IPS DF 19.7 (cell line): ENCODE data around the gene SGPL1.

Source experiments
- DNase-seq: peaks from one replicate; pipeline ENCODE4 v3.0.0-alpha.2; 2013; ENCODE audit warnings: low read depth, low spot score

SGPL1 gene

DNA sequence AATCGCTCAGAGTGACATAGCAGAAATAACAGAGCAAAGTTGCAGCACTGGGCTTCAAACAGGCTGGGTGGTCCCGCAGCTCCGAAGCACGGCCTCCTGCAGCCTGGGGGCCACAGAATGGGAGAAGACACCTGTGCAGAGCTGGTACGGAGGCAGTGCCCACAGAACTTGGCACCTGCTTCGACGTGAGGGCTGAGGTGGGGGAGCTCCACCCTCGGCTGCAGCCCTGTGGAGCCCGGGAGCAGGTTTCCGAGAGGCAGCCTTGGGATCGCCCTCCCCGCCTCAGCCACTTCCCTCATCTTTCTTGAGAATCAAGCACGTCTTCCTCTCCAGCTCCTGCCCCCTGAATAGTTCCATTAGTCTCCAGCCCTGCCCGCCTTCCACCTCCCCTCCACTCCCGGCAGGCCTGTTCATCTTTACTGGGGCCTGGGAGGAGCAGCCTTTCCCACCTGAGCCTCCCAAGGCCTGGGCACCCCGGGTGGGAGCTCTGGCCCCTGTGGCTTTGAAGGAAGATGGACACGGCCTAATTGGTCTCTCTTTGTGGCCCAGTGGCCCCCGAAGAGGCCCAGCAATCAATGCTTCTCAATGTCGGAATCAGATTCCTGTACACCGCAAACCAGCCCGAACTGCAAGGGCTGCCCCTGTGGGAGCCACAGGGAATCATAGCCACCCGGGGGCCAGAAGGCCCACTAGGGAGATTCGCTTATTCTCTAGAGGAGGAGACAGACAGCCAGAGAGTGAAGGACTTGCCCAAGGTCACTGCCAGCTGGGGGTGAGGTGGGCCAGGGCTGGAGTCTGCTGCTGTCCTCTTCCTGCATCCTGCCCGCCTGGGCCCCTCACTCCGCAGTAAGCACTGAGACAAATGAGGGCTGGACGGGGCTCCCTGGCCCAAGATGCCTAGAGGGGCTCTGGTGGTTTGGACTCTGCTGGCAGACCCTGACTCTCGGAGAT, 89.6 kb downstream of the SGPL1 start:
- no peak for DNase-seq

- DNase-seq: no peak
These were observed 90.5 kb downstream of the SGPL1 start for GRCh38 chr10:70906031-70906783.

GRCh38 chr10:70906953-70907636, 91.3 kb downstream of the SGPL1 start:
- no peak for DNase-seq

DNA sequence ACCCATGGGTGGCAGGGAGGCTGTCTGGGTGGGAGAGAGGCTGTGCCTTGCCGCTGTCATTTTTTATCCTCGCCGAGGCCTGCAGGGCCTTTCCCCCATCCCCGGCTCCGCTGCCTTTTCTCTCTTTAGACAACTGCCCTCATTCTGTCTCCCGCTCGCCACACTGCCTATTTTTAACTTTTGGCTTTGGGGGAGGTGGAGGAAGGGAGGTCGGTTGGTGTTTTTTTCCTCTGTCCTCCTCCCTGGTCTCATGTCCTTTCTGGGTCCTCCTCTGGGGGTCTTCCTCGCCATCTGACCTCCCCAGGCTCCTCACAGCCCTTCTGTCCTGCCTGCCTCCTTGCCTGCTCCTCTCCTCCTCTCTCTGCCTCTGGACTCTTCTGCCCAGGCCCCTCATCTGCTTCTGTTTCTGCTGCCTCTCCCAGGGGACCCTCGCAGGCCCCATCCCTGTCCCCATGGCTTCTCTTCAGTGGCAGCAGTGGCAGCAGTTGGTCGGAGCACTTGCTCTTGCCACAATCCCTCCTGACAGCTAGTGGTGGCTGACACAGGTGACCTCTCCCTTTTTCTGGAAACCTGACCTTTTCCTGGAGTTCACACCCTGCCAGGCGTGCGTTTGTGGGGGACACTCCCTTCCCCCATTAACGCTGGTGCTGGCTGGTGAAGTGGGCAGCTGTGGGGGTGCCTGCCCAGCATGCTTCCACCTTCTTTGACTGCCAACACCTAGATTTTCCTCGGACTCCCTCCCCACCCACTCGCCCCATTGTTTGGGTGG, 92.1 kb downstream of the SGPL1 start:
- DNase-seq: no peak

DNA sequence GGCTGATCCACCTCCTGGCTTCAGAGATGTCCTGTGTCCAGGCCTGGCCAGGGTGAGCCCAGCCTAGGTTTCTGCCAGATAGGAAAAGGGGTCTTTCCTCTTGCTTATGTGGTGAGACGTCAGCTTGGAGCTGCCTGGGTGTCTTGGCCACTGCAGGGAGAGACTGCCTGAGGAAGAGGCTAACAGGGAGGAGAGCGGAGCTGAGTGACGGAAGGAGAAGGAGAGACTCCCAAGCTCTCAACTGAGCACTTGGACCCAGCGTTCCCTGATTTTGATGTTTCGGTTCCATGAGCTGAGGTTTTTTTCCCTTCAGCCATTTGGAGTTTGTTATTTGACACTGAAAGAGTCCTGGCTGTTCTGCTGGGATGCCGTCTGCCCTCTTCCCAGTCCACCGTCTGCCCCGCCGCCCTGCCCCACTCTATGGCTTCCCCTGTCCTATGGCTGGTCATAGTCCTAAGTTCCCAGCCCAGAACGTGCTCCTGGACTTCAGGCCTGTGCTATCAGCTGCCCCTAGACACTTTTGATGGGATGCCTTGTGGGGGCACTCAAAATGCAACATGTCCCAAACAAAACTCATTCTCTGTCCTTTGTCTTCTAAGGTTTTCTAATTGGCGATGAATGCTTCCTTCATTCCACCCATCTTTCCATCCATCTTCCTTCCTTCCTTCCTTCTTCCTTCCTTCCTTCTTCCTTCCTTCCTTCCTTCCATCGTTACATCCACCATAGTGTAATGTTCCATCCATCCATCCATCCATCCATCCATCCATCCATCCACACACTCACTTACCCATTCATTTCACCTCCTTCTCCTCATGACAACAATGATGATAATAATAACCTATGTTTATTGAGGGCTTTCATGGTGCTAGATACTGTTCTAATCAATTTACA, 92.9 kb downstream of the SGPL1 start:
- DNase-seq: no peak

DNA sequence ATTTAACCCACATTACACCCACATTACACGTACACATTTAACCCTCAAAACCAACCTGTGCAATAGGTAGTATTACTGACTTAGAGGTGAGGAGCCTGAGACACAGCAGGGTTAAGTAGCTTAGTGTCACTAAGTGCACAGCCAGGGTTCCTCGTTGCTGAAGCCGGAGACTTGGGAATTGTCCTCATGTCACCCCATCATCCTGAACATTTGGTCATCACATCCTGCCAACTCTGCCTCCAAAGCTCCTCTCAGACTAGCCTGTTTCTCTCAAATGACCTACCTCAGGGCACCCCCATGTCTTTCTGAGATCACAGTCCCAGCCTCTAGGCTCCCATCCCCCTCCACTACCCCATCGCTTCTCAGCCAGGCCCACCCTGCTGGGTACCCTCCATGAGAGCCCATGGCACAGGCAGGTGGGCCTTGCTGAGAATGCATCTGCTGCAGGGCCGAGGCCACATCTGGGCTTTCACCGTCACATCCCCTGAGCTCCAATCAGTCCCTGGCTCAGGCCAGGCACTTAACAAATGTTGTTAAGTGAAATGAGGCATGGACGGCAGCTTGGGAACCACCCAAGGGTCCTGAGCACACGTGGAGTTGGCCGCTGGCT, 93.7 kb downstream of the SGPL1 start:
- DNase-seq: no peak

DNA sequence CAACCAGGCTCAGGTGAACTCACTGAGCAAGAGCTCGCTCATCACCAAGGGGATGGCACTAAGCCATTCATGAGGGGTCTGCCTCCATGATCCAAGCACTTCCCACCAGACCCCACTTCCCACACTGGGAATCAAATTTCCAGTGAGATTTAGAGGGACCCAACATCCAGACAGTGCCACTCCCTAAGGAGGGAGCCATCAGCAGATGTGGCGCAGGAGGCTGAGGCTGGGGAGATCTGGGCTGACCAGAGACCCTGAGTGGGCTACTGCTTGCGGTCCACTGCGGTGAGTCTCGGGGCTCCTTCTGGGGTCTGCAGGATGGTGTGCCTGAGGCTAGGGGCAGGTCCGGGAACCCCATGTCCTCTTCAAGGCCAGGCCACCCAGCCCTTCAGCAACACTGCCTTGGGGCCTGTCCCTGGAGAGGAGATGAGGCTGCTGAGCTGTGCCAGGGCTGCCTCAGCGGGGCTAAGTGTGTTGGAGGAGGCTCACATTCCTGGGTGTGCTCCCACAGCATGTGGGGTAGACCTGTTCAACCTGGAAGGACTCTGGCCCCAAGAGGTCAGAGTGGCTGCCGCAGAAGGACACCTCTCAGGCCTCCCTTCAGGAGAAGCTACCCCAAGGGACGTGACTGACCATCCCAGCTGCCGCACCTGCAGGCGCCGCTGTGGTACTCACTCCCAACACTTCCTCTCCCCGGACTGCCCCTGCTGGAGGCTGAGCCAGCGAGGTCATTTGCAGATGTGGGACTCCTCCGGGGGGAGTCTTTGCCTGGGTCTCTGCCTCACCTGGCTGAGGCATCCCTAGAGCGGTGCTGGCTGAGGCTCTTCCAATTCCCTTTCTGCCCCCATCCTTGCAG, 95.0 kb downstream of the SGPL1 start:
- no peak for DNase-seq

DNA sequence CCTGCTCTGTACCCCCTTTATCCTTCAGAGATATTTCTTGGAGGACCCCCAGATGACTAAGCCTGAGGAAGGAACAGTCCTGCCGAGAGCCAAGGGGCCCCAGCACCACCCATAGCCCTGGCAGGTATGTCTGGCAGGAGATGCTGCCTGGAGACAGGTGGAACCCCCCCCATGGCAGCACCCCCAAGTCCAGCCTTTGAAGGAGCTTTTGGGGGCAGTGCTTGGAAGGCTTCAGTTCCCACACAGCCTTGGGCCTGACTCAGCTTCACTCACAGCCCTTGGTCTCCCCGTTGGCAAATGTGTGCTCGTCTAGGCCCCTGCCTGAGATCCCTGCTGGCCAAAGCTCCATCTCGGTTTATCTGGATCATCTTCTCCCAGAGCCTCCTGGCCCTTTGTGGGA, 95.6 kb downstream of the SGPL1 start:
- no peak for DNase-seq

GRCh38 chr10:70912556-70912955, 96.8 kb downstream of the SGPL1 start:
- DNase-seq: no peak

DNA sequence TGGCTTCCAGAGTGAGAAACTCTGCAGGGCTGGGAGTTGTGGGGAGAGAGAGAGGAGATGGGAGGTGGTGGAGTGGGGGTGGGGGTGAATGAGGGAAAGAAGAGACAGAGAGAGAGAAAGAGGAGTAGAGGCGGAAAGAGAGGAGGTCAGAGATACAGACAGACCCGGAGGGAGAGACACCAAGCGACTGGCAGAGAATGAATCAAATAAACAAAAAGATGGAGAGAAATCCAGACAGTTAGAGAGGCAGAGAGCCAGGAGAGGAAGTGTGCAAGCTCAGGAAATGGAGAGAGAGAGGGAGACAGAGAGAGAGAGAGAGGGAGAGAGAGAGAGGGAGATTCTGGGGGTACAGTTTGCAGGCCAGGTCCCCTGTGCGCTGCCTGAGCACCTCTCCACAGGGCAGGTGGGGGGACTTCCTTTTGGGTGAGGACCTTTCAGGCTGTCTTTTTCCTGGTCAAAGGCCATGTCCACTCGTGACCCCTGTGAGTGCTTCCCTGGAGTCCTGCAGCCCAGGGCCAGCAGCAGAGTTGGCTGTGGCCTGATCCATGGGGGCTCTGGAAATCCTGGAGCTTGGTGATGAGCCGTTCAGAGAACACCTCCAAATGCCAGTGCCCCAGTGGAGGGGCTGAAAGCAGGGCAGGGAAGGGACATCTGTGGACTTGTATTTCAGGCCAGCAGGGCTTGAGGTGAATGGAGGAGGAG, 97.6 kb downstream of the SGPL1 start:
- DNase-seq: no peak

DNA sequence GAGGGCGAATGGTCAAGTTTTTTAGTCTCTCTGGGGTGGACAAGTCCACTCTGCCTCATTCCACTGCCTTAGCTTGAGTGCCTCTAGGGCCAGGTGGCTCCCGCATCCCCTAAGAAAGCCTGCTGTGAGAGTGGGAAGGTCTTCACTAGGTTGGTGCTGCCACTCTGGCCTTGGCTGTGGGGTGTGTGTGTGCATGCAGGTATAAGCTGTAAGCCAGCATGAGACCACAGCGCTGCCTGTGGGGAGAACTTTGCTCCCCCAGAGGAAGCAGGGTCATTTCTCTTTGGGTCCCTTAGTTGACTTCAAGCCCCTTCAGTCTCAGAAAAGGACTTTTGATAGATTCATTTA, 98.1 kb downstream of the SGPL1 start:
- DNase-seq: no peak

- no peak for DNase-seq
These were observed 98.6 kb downstream of the SGPL1 start for GRCh38 chr10:70914316-70914864.

DNA sequence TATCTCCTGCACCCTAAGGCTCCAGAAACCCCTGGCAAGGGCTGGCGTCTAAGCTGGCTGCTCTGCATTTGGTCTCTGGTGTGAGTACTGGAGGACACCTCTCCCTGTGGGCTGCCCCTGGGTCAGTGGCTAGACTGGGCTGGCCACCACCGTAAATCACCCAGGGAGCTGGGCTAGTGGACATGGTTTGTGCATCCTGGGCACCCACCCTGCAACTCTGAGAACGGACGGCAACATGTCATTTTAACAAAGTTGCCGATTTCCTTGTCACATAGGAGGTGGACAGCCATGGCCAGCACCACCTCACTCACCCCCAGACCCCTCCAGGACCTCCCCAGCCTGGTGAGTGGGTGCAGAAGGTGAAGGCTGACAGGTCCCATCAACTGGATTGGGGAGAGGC, 99.5 kb downstream of the SGPL1 start:
- DNase-seq: no peak

DNA sequence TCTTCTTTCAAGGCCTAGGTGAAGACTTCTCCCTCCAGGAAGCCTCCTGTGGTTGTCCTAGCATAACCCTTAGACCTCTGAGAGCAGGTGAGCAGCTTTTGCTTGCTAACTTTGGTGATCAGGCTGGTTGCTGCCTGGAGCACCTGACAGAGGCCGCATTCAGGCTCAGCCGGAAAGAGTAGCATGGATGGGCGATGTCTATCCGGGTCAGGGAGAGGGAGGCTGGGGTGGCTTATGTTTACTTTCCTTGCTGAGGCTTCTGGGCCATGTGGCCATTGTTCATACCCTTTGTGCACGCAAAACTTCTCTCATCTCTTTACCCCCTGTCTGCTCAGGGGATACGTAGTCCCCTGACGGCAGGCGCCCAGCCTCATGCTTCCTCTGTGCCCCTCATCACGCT, 100.1 kb downstream of the SGPL1 start:
- DNase-seq: no peak

DNA sequence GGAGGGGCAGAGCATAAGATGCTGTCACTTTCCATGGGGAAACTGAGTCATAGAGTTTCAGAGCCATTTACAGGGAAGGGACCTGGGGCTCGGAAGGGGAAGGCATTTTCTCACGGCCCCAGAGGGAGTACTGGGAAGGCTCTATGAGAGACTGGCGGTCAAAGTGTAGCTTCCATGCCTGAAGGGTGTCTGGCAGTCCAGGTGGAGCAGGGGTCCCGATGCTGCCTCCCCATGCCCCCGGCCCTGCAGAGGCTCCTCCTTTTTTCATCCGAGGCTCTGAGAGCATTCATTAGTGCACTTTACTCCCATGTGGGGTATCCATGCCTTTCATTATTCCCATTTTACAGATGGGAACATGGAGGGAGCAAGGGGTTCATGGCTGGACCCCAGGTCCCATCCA, 100.5 kb downstream of the SGPL1 start:
- no peak for DNase-seq

DNA sequence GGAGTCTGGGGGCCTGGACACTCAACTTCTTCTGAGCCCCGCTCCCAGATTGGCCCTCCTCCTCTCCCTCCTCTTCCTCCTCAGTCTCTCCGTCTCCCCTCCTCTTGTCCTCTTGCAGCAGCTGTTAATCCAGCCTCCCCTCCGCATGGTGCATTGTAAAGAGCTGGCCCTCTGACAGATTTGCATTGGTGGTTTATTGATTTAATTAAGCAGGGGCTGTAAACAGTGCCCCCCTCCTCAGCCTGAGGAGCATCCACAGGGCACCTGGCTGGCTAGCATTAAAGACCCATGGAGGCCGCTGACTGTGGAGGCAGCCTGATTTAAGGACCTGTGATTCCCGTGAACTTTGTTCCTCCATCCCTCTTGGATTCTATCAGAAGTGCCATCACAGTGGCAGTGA, 101.5 kb downstream of the SGPL1 start:
- no peak for DNase-seq

- DNase-seq: no peak
These were observed 101.9 kb downstream of the SGPL1 start for GRCh38 chr10:70917635-70918034.

DNA sequence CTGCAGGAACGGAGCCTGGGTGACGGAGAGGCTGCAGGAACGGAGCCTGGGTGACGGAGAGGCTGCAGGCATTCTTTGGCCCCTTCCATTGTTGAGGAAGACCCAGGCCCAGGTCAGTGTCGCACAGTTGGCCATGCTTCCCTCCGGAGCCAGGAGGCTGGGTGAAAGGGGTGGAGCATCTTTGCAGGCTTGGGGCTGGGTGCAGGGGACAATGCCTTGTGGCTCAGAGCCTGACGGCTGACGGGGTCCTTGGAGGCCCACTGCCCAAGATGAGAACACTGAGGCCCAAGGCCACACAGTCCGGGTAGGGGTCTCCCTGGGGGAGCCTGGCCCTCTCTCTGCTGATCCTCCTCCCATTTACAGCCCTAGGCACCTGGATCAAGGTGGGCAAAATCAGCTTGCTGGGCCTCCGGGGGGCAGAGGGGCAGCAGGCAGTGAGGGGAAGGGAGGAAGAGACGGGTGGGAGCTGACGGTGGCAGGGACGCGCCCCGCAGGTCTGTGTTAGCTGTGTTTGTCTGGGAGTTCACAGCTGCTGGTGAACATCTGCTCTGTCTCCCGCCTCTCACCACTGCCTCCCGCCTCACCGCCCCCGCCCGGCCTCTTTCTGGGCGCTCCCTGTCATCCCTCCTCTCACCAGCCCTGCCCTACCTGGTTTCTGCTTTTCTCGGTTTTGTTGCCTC, 103.2 kb downstream of the SGPL1 start:
- no peak for DNase-seq
